Neural cell (in vitro differentiated cells): ENCODE data around the gene ZNF331.
"Not testable (repeated sequence)": the region's sequence is repeated elsewhere in the genome, so short reads cannot be mapped to it uniquely, and the experiment has no call there.

Source experiments
- EP300 ChIP-seq: fragments of 450-650 bp; conservative IDR thresholded peaks from 2 replicates; pipeline ENCODE4 v1.6.1; 2014; ENCODE audit warnings: antibody characterized with exemption, mild to moderate bottlenecking, moderate library complexity; ENCODE audit not compliant: poor library complexity, severe bottlenecking
- REST ChIP-seq: IDR thresholded peaks from 2 replicates; pipeline ENCODE4 v1.6.1; 2012; ENCODE audit warnings: borderline replicate concordance

DNA sequence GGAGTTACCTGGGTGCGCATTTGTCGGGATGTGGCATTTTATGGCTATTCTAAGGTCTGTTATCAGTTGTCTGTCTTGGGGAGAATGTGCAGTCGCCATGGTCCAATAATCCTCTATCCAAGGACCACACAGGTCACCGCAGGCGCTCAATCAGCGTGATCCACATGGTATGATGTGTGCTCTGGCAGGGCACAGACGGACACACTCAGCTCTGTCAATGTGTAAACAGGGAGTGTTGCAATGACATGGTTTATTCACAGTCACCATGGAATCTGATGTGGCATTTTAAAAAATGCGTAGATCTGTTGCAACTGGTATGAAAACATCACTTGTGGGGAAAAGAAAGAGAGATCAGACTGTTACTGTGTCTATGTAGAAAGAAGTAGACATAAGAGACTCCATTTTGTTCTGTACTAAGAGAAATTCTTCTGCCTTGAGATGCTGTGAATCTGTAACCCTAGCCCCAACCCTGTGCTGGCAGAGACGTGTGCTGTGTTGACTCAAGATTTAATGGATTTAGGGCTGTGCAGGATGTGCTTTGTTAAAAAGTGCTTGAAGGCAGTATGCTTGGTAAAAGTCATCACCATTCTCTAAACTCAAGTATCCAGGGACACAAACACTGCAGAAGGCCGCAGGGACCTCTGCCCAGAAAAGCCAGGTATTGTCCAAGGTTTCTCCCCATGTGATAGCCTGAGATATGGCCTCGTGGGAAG, 40.5 kb upstream of the ZNF331 start:
- not testable (repeated sequence) for TF ChIP-seq EP300, REST
